ENCODE data around the gene SATL1. TPM values are rescaled to one million over a fixed set of nuclear protein-coding genes. Genes with fewer than 3 reads are reported as not detected.

SATL1 gene
- total RNA-seq, 1 donor: not detected

GRCh38 chrX:85052636-85053343, 190.8 kb downstream of the SATL1 start:
- peak; percentile 38 for TF ChIP-seq CTCF (IDR thresholded peaks at IDR 0.05; ENCODE audit: extremely low read depth, low read depth, low read length)
- H3K4me1 ChIP-seq (ENCODE audit: insufficient read depth, low read length): peaks cover 16% of the 10 kb centered on the region
- H3K4me3 ChIP-seq (ENCODE audit: insufficient read depth, low read length): no peak overlapping the region
- no peaks in the 10 kb centered on the region for H3K79me2 ChIP-seq (ENCODE audit: insufficient read depth, low read length)
- H3K27ac ChIP-seq (ENCODE audit: low read depth, low read length): peak overlapping the region; percentile 49
- H3K27me3 ChIP-seq (ENCODE audit: insufficient read depth, low read length): no peaks in the 10 kb centered on the region
- no peak for DNase-seq (ENCODE audit: insufficient read length, low spot score, missing footprints)
- H3K36me3 ChIP-seq (ENCODE audit: insufficient read depth, low read length): no peaks in the 10 kb centered on the region
- no peaks in the 10 kb centered on the region for H3K9me3 ChIP-seq (ENCODE audit: low read depth, low read length)
- no peaks in the 10 kb centered on the region for H4K20me1 ChIP-seq (ENCODE audit: insufficient read depth, low read length)
- no peak overlapping the region for H2AFZ ChIP-seq (ENCODE audit: low read length)
- H3K4me2 ChIP-seq (ENCODE audit: insufficient read depth, low read length): peak overlapping the region; percentile 37

GRCh38 chrX:85052205-85052604, 191.4 kb downstream of the SATL1 start:
- DNase-seq (ENCODE audit: insufficient read length, low spot score, missing footprints): no peak

GRCh38 chrX:85051627-85052026, 192.0 kb downstream of the SATL1 start:
- no peak overlapping the region for H3K4me2 ChIP-seq (ENCODE audit: insufficient read depth, low read length)
- H4K20me1 ChIP-seq (ENCODE audit: insufficient read depth, low read length): no peaks in the 10 kb centered on the region
- no peaks in the 10 kb centered on the region for H3K9me3 ChIP-seq (ENCODE audit: low read depth, low read length)
- no peak overlapping the region for H2AFZ ChIP-seq (ENCODE audit: low read length)
- H3K79me2 ChIP-seq (ENCODE audit: insufficient read depth, low read length): no peaks in the 10 kb centered on the region
- peak overlapping the region; percentile 49 for H3K27ac ChIP-seq (ENCODE audit: low read depth, low read length)
- no peak overlapping the region for H3K4me3 ChIP-seq (ENCODE audit: insufficient read depth, low read length)
- no peak for DNase-seq (ENCODE audit: insufficient read length, low spot score, missing footprints)
- no peaks in the 10 kb centered on the region for H3K36me3 ChIP-seq (ENCODE audit: insufficient read depth, low read length)
- H3K27me3 ChIP-seq (ENCODE audit: insufficient read depth, low read length): no peaks in the 10 kb centered on the region
- TF ChIP-seq CTCF (IDR thresholded peaks at IDR 0.05; ENCODE audit: extremely low read depth, low read depth, low read length): no peak
- peaks cover 16% of the 10 kb centered on the region for H3K4me1 ChIP-seq (ENCODE audit: insufficient read depth, low read length)

More at GRCh38 chrX:85052205-85052604, 191.4 kb downstream of the SATL1 start:
- no peak overlapping the region for H2AFZ ChIP-seq (ENCODE audit: low read length)
- H3K27ac ChIP-seq (ENCODE audit: low read depth, low read length): peak overlapping the region; percentile 49
- no peak for TF ChIP-seq CTCF (IDR thresholded peaks at IDR 0.05; ENCODE audit: extremely low read depth, low read depth, low read length)
- H4K20me1 ChIP-seq (ENCODE audit: insufficient read depth, low read length): no peaks in the 10 kb centered on the region
- no peaks in the 10 kb centered on the region for H3K9me3 ChIP-seq (ENCODE audit: low read depth, low read length)
- H3K79me2 ChIP-seq (ENCODE audit: insufficient read depth, low read length): no peaks in the 10 kb centered on the region
- no peaks in the 10 kb centered on the region for H3K36me3 ChIP-seq (ENCODE audit: insufficient read depth, low read length)
- peaks cover 16% of the 10 kb centered on the region for H3K4me1 ChIP-seq (ENCODE audit: insufficient read depth, low read length)
- H3K4me2 ChIP-seq (ENCODE audit: insufficient read depth, low read length): peak overlapping the region; percentile 37
- H3K4me3 ChIP-seq (ENCODE audit: insufficient read depth, low read length): no peak overlapping the region
- H3K27me3 ChIP-seq (ENCODE audit: insufficient read depth, low read length): no peaks in the 10 kb centered on the region

Other genes with a start within 250 kb of the SATL1 start
- 9.1 and 10.5 TPM in 2 replicates for gene APOOL, start 239.9 kb downstream of the SATL1 start, total RNA-seq
- gene ZNF711, start 212 bp upstream of the SATL1 start, total RNA-seq: 1.4 and 1.5 TPM in 2 replicates
- gene POF1B, start 135.9 kb upstream of the SATL1 start, total RNA-seq: not detected in 2 replicates

Measured in osteoblast (primary cell).